Activated effector memory CD4-positive, alpha-beta T cell treated with Interleukin-2 at 50 U/mL for 16 hours (primary cell): ENCODE results near the gene CHD2.

Experiments used
- DNase-seq: peaks from one replicate; pipeline ENCODE4 v3.0.0-alpha.2; 2020

The CHD2 gene

GRCh38 chr15:92932946-92933649 lies 33.0 kb downstream of the CHD2 start:
- DNase-seq, result no peak

GRCh38 chr15:92933831-92934230 lies 33.7 kb downstream of the CHD2 start:
- DNase-seq, result no peak

DNA sequence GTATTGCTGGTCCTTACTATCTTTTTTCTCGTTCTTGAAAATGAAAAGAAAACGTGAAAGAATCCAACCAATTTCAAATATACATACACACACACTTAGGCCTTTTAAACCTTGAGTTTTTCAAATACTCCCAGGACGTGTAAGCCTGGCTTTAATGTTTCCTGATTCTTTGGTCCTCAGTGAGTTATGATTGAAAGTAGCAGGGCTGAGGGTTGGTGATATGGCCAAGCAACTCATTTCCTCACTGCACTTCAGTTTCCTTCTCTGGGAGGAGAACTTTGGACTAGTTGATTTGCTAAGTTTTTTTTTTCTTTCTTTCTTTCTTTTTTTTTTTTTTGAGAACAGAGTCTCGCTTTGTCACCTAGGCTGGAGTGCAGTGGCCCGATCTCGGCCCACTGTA lies 34.6 kb downstream of the CHD2 start:
- DNase-seq, result no peak

DNA sequence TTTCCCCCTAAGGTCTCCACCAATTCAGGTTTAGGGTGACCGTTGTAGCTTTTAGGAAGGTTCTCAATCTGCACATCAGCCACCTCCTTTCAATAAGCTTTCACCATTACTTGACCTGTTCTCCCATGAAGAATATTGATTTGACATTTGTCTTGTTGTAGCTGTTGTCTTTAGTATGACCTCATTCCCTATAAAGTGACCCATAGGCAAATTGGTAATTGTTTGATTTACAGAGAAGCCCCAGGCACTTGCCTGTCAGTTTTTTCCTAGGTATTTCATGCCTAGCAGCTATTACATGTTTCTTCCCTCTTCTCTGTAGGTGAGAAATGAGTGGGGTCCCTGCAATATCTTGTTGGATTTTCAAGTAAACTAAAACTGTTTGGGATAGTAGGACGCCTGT lies 36.0 kb downstream of the CHD2 start:
- DNase-seq, result no peak

- DNase-seq, result no peak
Measured at GRCh38 chr15:92936693-92937092, 36.6 kb downstream of the CHD2 start.

GRCh38 chr15:92937901-92938300 lies 37.8 kb downstream of the CHD2 start:
- no peak for DNase-seq

- no peak for DNase-seq
Measured at GRCh38 chr15:92938387-92938786, 38.3 kb downstream of the CHD2 start.

DNA sequence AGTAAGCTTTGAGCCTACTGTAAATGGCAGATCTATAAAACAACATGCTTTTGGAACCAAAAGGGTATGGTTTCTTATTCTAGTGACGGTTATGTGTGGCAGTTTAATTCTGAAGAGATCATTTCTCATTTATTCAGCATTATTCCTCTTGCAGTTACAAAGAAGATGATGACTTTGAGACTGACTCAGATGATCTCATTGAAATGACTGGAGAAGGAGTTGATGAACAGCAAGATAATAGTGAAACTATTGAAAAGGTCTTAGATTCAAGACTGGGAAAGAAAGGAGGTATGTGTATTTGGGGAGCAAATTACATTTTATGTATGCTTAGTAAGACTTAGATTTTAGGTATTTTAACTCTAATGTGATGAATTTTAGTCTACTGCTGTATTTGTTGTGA lies 41.5 kb downstream of the CHD2 start:
- no peak for DNase-seq

- DNase-seq, result no peak
Measured at GRCh38 chr15:92942706-92943105, 42.6 kb downstream of the CHD2 start.

DNA sequence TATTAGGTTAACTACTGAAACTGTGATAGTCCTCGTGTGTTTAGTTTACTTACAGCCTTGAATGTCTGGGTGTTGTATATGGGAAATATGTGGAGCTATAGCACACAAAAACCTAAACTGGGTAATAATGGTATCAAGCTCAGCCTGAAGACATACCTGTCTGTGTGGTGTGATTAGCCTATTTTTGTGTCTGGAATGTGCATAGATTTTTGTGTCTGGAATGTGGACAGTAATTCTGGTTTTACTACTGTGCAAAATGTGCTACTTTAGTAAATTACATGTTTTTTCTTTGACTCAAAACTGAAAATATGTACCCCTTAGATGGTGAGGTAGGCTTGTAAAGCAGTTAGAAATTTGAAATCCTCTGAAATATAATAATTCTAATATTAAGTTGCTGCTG lies 43.5 kb downstream of the CHD2 start:
- no peak for DNase-seq

GRCh38 chr15:92944946-92945521 lies 44.9 kb downstream of the CHD2 start:
- DNase-seq, result no peak

GRCh38 chr15:92947071-92947730 lies 47.1 kb downstream of the CHD2 start:
- no peak for DNase-seq

DNA sequence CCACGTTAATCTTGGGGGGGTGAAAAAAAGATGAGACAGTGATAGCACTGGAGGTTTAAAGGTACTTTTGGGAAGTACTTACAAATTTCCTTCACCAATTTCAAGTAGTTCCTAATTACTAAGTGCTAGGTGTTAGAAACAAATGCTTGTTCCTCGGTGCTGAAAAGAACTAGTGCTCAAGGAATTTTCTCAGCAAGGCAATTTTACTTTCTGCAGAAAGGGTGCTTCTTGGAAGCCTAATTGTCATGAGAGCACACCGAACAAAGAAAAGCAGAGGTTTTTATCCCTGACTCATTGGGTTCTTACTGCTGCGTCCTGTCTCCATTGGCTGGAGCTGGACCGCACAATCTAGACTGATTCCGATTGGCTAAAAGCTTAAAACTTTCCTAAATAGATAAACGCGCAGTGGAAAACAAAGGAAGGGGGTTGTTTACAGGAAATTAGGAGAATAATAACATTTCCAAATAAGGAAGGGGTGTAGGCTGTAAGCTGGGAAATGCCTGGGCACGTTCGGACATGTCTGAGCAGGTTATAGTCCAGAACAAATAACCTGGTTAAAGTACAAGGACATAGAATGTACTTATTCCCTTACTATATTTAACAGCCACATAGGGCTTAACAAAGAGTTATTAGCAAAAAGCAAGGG lies 49.6 kb downstream of the CHD2 start:
- DNase-seq, result no peak

DNA sequence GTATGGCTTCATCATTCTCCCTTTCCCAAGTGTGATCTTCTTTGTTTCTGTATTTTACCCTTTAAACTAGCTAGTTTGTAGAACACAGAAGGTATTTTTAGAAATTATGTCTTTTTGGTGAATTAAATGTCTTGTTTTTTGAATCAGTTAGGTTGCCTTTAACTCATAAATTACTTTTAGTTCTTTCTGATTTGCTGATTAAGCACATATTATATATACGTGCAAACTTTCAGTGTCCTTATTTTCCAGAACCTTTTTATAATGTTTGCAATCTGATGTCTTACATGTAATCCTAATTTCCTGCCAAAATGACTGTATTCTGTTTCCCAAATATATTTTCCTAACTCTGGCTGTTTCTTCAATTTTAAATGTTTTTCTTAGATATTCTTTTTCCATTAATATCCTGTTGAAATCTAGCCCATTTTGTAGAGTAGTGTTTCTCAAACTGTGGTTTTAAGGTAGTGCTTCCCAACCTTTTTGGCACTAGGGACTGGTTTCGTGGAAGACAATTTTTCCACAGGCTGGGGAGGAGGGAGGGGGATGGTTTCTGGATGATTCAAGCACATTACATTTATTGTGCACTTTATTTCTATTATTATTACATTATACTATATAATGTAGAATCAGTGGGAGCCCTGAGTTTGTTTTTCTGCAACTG lies 51.8 kb downstream of the CHD2 start:
- no peak for DNase-seq

DNA sequence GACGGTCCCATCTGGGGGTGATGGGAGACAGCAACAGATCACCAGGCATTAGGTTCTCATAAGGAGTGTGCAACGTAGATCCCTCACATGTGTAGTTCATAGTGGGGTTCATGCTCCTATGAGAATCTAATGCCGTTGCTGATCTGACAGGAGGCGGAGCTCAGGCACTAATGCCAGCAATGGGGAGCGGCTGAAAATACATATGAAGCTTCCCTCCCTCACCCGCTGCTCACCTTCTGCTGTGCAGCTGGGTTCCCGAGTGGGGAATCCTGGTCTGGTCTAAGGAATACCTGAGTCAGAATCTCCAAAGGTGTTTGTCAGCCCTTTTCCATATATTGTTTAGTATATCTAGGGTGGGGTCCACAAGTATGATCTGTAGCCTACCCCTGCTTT lies 52.3 kb downstream of the CHD2 start:
- no peak for DNase-seq

DNA sequence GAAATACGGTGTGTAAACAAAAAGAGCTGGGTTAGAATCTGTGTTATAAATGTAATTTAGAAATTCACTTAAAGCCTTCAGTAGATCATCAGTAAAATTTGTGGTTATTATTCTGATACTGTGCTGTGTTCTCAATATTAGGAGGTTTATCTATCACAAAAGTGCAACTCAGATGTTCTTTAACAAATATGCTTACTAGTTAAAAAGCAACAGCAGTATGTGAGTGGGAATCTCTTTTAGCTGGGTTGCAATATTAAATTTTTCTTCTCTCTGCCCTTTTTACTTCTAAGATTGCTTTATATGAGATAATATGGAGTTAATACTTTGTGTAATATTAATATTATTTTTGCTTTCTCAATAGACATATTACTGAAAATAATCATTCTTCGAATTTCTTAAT lies 53.4 kb downstream of the CHD2 start:
- no peak for DNase-seq

GRCh38 chr15:92954002-92954401 lies 53.9 kb downstream of the CHD2 start:
- no peak for DNase-seq

- no peak for DNase-seq
Measured at GRCh38 chr15:92954578-92954977, 54.5 kb downstream of the CHD2 start.

DNA sequence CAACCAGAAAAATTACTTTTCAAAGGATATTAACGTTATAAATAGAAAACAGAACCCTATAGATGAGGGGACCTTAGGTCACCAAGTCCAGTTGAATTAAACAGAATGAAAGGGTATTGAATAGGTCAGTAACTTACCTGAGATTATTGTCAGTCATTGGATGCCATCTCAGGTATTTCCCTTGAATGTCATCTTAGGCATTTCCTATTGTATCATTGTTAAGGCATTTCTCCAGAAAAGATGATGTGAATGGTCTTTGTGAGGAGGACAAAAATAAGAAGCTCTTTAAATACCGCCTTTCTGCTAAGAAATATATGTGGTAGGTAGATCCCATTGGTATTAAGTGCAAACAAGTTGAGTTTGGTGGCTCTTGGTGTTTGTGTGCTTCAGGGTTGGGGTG lies 55.6 kb downstream of the CHD2 start:
- DNase-seq, result no peak

- DNase-seq, result peak; percentile 17
Measured at GRCh38 chr15:92958105-92958504, 58.0 kb downstream of the CHD2 start.

- DNase-seq, result no peak
Measured at GRCh38 chr15:92959219-92959618, 59.1 kb downstream of the CHD2 start.

DNA sequence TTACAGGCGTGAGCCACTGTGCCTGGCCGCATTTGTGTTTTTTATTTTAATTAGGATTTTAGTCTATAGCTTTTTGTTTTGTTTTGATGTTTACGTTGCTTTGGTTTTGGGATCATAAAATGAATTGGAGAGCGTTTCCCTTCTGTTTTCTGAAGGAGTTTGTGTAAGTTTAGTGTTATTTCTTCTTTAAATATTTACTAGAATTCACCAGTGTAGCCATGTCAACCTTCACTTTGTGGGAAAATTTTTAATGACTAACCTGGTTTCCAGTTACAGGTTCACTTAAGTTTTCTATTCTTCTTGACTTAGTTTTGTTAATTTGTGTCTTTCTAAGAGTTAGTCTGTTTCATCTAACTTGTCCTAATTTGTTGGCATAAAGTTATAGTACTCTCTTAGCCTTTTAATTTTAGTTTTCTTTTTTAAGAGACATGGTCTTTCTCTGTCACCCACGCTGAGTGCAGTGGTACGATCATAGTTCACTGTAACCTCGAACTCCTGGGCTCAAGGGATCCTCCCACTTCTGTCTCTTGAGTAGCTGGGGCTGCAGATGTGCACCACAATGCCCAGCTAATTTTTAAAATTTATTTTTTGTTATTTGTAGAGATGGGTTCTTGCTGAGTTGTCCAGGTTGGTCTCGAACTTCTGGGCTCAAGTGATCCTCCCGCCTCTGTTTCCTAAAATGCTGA lies 61.0 kb downstream of the CHD2 start:
- DNase-seq, result no peak

DNA sequence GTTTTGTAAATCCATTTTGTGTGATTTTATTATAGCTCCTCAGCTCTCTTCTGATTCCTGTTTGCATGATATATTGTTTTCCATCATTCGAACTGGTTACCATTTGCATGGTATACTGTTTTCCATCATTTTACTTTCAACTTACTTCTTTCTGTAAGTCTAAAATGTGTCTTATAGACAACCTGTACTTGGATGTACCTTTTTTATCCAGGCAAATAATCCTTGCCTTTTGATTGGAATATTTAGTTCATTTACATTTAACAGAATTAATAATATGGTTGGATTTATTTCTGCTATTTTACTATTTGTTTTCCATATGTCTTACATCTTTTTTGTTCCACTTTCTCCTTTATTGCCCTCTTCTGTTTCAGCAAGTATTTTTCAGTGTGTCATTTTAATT lies 62.8 kb downstream of the CHD2 start:
- no peak for DNase-seq
